WTC11 (cell line): ENCODE measurements around the gene FBN2. TPM values are rescaled to one million over a fixed set of nuclear protein-coding genes. Genes with fewer than 3 reads are reported as not detected.
A peak's percentile ranks its signal among the peaks of the same experiment; 100 is the strongest.

ENCODE experiments used
- ATAC-seq: fragments of 200-7000 bp; cut with Tn5 transposase; 2 replicates; pipeline ENCODE4 v1.10.0; 2021; ENCODE audit warnings: mild to moderate bottlenecking, moderate library complexity
- CTCF ChIA-PET: fragments of 300-600 bp; sonication (Branson Sonifier 250); formaldehyde crosslinking; loops from one replicate; lab custom pipeline; 2021; ENCODE audit warnings: antibody characterized with exemption; lab: Charles Lee
- POLR2A ChIA-PET: fragments of 350-600 bp; sonication (Branson Sonifier 250); formaldehyde crosslinking; loops from one replicate; lab custom pipeline; 2021; ENCODE audit warnings: antibody characterized with exemption; lab: Charles Lee
- DNase-seq: peaks from one replicate; pipeline ENCODE4 v3.0.0; 2021; ENCODE audit warnings: low spot score
- H3K27ac Mint-ChIP-seq: 2 replicates; pipeline ENCODE4 v1.8.0; 2021; ENCODE audit warnings: mixed read lengths
- H3K27me3 Mint-ChIP-seq: 2 replicates; pipeline ENCODE4 v1.8.0; 2021; ENCODE audit warnings: low read depth, mild to moderate bottlenecking, moderate library complexity, mixed read lengths
- H3K36me3 Mint-ChIP-seq: 2 replicates; pipeline ENCODE4 v1.8.0; 2021; ENCODE audit warnings: mixed read lengths
- H3K4me1 Mint-ChIP-seq: 2 replicates; pipeline ENCODE4 v1.8.0; 2022; ENCODE audit warnings: mixed read lengths
- H3K4me3 Mint-ChIP-seq: 2 replicates; pipeline ENCODE4 v1.8.0; 2021; ENCODE audit warnings: mild to moderate bottlenecking, moderate library complexity, mixed read lengths
- H3K9me3 Mint-ChIP-seq: 2 replicates; pipeline ENCODE4 v1.8.0; 2021; ENCODE audit warnings: mixed read lengths
- GABPB1 ChIP-seq: sonication (generic); formaldehyde crosslinking; IDR thresholded peaks from 2 replicates; pipeline ENCODE4 v1.8.1; 2023; ENCODE audit warnings: mild to moderate bottlenecking, missing genetic modification reagents
- NR1H2 ChIP-seq: sonication (generic); formaldehyde crosslinking; IDR thresholded peaks from 2 replicates; pipeline ENCODE4 v1.9.0; 2021; ENCODE audit warnings: mild to moderate bottlenecking, moderate library complexity, missing genetic modification reagents
- OVOL2 ChIP-seq: fragments of 250-450 bp; sonication (Bioruptor Pico); IDR thresholded peaks from 2 replicates; pipeline ENCODE4 v1.9.0; 2021; ENCODE audit warnings: mild to moderate bottlenecking, borderline replicate concordance
- PRRX2 ChIP-seq: fragments of 250-450 bp; sonication (Bioruptor Pico); IDR thresholded peaks from 2 replicates; pipeline ENCODE4 v1.8.0; 2021; ENCODE audit warnings: mild to moderate bottlenecking
- SOX15 ChIP-seq: fragments of 250-450 bp; sonication (Bioruptor Pico); IDR thresholded peaks from 2 replicates; pipeline ENCODE4 v1.9.0; 2021; ENCODE audit warnings: mild to moderate bottlenecking
- TCF7 ChIP-seq: sonication (generic); formaldehyde crosslinking; IDR thresholded peaks from 2 replicates; pipeline ENCODE4 v1.8.0; 2022; ENCODE audit warnings: mild to moderate bottlenecking, low read depth, missing genetic modification reagents, moderate library complexity
- ZBTB21 ChIP-seq: sonication (generic); formaldehyde crosslinking; IDR thresholded peaks from 2 replicates; pipeline ENCODE4 v1.8.1; 2023; ENCODE audit warnings: mild to moderate bottlenecking, missing genetic modification reagents, borderline replicate concordance
- ZNF416 ChIP-seq: fragments of 250-450 bp; sonication (Bioruptor Pico); IDR thresholded peaks from 2 replicates; pipeline ENCODE4 v1.9.0; 2021; ENCODE audit warnings: mild to moderate bottlenecking, inconsistent platforms
- total RNA-seq: library from RNA; stranded (reverse); gene quantifications from 3 replicates; pipeline ENCODE4 v1.2.3, GENCODE V29; 2021
- TF ChIP-seq, protein P1 (sequence below): sonication (generic); formaldehyde crosslinking; IDR thresholded peaks from 2 replicates; pipeline ENCODE4 v1.8.0; 2022; ENCODE audit warnings: mild to moderate bottlenecking, missing genetic modification reagents
- TF ChIP-seq, protein P2 (sequence below): sonication (generic); formaldehyde crosslinking; IDR thresholded peaks from 2 replicates; pipeline ENCODE4 v1.8.0; 2023; ENCODE audit warnings: missing genetic modification reagents
- TF ChIP-seq, protein P3 (sequence below): sonication (generic); formaldehyde crosslinking; IDR thresholded peaks from 2 replicates; pipeline ENCODE4 v1.8.1; 2023; ENCODE audit warnings: mild to moderate bottlenecking, missing genetic modification reagents
- TF ChIP-seq, protein P4 (sequence below): sonication (generic); formaldehyde crosslinking; conservative IDR thresholded peaks from 2 replicates; pipeline ENCODE4 v1.8.1; 2022; ENCODE audit warnings: mild to moderate bottlenecking, missing genetic modification reagents
- TF ChIP-seq, protein P5 (sequence below): sonication (generic); formaldehyde crosslinking; IDR thresholded peaks from 2 replicates; pipeline ENCODE4 v1.8.1; 2022; ENCODE audit warnings: mild to moderate bottlenecking, moderate library complexity, missing genetic modification reagents
- TF ChIP-seq, protein P6 (sequence below): fragments of 250-450 bp; sonication (Bioruptor Pico); IDR thresholded peaks from 2 replicates; pipeline ENCODE4 v2.1.2; 2022; ENCODE audit warnings: mild to moderate bottlenecking, moderate library complexity
- TF ChIP-seq, protein P7 (sequence below): sonication (generic); formaldehyde crosslinking; IDR thresholded peaks from 2 replicates; pipeline ENCODE4 v1.8.1; 2022; ENCODE audit warnings: missing genetic modification reagents, borderline replicate concordance
- TF ChIP-seq, protein P8 (sequence below): sonication (generic); formaldehyde crosslinking; IDR thresholded peaks from 2 replicates; pipeline ENCODE4 v1.8.0; 2023; ENCODE audit warnings: missing genetic modification reagents, mild to moderate bottlenecking, borderline replicate concordance
- TF ChIP-seq, protein P9 (sequence below): fragments of 250-450 bp; sonication (Bioruptor Pico); IDR thresholded peaks from 2 replicates; pipeline ENCODE4 v1.9.0; 2021; ENCODE audit warnings: moderate library complexity, mild to moderate bottlenecking, inconsistent platforms, borderline replicate concordance
- TF ChIP-seq, protein P10 (sequence below): sonication (generic); formaldehyde crosslinking; conservative IDR thresholded peaks from 2 replicates; pipeline ENCODE4 v1.8.1; 2023; ENCODE audit warnings: mild to moderate bottlenecking, low read depth, missing genetic modification reagents, moderate library complexity

FBN2 gene
- total RNA-seq, 1 experiment from 2014 or later = 56.7 TPM

DNA sequence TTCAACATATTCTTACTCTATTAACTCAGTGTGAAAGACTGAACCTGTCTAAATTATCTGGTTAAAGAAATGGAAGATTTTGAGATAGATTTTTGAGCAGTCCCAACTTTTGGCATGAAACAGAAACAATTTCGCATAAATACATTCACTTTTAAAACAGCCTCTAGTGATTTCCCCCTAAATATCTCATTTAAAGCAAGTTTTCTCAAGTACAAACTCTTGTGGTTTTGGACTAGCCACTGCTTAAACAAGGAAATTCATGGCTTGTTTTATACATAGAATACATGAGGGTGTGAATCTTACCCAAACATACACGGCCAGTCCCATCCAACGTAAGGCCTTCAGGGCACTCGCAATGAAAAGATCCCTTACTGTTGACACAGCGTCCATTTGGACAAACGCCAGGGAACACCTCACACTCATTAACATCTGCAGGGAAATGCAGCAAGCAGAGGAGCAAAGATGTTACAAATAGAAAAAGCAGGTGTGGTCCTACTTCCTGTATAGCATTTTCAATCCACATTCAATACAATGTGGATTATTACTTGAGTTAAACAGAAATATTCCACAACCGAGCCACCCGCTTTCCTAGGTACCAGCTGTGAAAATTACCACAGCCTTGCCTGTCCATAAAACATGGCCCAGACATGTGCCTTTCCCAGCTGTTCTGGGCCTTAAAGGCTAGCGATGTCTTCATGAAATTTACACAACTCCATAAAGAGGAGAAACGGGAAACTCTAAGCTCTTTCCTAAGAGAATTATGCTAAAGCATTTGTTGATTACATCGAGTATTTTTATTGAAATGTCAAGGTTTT is 188.8 kb downstream of the FBN2 start:
- Mint-ChIP-seq H3K9me3 (no peaks in the 10 kb centered on the region), H3K36me3 (peaks cover 15% of the 10 kb centered on the region), H3K4me1 (peaks cover 8% of the 10 kb centered on the region), H3K27ac (peak overlapping the region; percentile 48), H3K4me3 (no peak overlapping the region)
- no peak for ATAC-seq
- ChIA-PET CTCF (no interaction called here), POLR2A (no interaction called here)
- DNase-seq = no peak
- TF ChIP-seq SOX15 (CRISPR knock-in tag) (no peak), ZNF416 (CRISPR knock-in tag) (no peak), NR1H2 (CRISPR knock-in tag) (no peak), PRRX2 (CRISPR knock-in tag) (no peak), ZBTB21 (CRISPR knock-in tag) (no peak), OVOL2 (CRISPR knock-in tag) (no peak), GABPB1 (CRISPR knock-in tag) (no peak), TCF7 (no peak)
- TF ChIP-seq, protein P1, sequence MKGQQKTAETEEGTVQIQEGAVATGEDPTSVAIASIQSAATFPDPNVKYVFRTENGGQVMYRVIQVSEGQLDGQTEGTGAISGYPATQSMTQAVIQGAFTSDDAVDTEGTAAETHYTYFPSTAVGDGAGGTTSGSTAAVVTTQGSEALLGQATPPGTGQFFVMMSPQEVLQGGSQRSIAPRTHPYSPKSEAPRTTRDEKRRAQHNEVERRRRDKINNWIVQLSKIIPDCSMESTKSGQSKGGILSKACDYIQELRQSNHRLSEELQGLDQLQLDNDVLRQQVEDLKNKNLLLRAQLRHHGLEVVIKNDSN = no peak
- TF ChIP-seq, protein P2, sequence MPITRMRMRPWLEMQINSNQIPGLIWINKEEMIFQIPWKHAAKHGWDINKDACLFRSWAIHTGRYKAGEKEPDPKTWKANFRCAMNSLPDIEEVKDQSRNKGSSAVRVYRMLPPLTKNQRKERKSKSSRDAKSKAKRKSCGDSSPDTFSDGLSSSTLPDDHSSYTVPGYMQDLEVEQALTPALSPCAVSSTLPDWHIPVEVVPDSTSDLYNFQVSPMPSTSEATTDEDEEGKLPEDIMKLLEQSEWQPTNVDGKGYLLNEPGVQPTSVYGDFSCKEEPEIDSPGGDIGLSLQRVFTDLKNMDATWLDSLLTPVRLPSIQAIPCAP = no peak
- TF ChIP-seq, protein P3, sequence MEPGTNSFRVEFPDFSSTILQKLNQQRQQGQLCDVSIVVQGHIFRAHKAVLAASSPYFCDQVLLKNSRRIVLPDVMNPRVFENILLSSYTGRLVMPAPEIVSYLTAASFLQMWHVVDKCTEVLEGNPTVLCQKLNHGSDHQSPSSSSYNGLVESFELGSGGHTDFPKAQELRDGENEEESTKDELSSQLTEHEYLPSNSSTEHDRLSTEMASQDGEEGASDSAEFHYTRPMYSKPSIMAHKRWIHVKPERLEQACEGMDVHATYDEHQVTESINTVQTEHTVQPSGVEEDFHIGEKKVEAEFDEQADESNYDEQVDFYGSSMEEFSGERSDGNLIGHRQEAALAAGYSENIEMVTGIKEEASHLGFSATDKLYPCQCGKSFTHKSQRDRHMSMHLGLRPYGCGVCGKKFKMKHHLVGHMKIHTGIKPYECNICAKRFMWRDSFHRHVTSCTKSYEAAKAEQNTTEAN = no peak
- TF ChIP-seq, protein P4, sequence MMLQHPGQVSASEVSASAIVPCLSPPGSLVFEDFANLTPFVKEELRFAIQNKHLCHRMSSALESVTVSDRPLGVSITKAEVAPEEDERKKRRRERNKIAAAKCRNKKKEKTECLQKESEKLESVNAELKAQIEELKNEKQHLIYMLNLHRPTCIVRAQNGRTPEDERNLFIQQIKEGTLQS (CRISPR knock-in tag) = no peak
- TF ChIP-seq, protein P5, sequence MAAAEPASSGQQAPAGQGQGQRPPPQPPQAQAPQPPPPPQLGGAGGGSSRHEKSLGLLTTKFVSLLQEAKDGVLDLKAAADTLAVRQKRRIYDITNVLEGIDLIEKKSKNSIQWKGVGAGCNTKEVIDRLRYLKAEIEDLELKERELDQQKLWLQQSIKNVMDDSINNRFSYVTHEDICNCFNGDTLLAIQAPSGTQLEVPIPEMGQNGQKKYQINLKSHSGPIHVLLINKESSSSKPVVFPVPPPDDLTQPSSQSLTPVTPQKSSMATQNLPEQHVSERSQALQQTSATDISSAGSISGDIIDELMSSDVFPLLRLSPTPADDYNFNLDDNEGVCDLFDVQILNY (CRISPR knock-in tag) = no peak
- TF ChIP-seq, protein P6, sequence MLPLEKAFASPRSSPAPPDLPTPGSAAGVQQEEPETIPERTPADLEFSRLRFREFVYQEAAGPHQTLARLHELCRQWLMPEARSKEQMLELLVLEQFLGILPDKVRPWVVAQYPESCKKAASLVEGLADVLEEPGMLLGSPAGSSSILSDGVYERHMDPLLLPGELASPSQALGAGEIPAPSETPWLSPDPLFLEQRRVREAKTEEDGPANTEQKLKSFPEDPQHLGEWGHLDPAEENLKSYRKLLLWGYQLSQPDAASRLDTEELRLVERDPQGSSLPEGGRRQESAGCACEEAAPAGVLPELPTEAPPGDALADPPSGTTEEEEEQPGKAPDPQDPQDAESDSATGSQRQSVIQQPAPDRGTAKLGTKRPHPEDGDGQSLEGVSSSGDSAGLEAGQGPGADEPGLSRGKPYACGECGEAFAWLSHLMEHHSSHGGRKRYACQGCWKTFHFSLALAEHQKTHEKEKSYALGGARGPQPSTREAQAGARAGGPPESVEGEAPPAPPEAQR (CRISPR knock-in tag) = no peak
- TF ChIP-seq, protein P7, sequence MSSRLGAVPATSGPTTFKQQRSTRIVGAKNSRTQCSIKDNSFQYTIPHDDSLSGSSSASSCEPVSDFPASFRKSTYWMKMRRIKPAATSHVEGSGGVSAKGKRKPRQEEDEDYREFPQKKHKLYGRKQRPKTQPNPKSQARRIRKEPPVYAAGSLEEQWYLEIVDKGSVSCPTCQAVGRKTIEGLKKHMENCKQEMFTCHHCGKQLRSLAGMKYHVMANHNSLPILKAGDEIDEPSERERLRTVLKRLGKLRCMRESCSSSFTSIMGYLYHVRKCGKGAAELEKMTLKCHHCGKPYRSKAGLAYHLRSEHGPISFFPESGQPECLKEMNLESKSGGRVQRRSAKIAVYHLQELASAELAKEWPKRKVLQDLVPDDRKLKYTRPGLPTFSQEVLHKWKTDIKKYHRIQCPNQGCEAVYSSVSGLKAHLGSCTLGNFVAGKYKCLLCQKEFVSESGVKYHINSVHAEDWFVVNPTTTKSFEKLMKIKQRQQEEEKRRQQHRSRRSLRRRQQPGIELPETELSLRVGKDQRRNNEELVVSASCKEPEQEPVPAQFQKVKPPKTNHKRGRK (CRISPR knock-in tag) = no peak
- TF ChIP-seq, protein P8, sequence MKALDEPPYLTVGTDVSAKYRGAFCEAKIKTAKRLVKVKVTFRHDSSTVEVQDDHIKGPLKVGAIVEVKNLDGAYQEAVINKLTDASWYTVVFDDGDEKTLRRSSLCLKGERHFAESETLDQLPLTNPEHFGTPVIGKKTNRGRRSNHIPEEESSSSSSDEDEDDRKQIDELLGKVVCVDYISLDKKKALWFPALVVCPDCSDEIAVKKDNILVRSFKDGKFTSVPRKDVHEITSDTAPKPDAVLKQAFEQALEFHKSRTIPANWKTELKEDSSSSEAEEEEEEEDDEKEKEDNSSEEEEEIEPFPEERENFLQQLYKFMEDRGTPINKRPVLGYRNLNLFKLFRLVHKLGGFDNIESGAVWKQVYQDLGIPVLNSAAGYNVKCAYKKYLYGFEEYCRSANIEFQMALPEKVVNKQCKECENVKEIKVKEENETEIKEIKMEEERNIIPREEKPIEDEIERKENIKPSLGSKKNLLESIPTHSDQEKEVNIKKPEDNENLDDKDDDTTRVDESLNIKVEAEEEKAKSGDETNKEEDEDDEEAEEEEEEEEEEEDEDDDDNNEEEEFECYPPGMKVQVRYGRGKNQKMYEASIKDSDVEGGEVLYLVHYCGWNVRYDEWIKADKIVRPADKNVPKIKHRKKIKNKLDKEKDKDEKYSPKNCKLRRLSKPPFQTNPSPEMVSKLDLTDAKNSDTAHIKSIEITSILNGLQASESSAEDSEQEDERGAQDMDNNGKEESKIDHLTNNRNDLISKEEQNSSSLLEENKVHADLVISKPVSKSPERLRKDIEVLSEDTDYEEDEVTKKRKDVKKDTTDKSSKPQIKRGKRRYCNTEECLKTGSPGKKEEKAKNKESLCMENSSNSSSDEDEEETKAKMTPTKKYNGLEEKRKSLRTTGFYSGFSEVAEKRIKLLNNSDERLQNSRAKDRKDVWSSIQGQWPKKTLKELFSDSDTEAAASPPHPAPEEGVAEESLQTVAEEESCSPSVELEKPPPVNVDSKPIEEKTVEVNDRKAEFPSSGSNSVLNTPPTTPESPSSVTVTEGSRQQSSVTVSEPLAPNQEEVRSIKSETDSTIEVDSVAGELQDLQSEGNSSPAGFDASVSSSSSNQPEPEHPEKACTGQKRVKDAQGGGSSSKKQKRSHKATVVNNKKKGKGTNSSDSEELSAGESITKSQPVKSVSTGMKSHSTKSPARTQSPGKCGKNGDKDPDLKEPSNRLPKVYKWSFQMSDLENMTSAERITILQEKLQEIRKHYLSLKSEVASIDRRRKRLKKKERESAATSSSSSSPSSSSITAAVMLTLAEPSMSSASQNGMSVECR (CRISPR knock-in tag) = no peak
- TF ChIP-seq, protein P9, sequence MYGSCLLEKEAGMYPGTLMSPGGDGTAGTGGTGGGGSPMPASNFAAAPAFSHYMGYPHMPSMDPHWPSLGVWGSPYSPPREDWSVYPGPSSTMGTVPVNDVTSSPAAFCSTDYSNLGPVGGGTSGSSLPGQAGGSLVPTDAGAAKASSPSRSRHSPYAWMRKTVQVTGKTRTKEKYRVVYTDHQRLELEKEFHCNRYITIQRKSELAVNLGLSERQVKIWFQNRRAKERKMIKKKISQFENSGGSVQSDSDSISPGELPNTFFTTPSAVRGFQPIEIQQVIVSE (CRISPR knock-in tag) = no peak
- TF ChIP-seq, protein P10, sequence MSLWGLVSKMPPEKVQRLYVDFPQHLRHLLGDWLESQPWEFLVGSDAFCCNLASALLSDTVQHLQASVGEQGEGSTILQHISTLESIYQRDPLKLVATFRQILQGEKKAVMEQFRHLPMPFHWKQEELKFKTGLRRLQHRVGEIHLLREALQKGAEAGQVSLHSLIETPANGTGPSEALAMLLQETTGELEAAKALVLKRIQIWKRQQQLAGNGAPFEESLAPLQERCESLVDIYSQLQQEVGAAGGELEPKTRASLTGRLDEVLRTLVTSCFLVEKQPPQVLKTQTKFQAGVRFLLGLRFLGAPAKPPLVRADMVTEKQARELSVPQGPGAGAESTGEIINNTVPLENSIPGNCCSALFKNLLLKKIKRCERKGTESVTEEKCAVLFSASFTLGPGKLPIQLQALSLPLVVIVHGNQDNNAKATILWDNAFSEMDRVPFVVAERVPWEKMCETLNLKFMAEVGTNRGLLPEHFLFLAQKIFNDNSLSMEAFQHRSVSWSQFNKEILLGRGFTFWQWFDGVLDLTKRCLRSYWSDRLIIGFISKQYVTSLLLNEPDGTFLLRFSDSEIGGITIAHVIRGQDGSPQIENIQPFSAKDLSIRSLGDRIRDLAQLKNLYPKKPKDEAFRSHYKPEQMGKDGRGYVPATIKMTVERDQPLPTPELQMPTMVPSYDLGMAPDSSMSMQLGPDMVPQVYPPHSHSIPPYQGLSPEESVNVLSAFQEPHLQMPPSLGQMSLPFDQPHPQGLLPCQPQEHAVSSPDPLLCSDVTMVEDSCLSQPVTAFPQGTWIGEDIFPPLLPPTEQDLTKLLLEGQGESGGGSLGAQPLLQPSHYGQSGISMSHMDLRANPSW (CRISPR knock-in tag) = no peak
- TF ChIP-seq, all 79 proteins: peak for 0
- no peaks in the 10 kb centered on the region for H3K27me3 Mint-ChIP-seq
